Measurements from ENCODE around the gene SHROOM2. TPM values are rescaled to one million over a fixed set of nuclear protein-coding genes. Genes with fewer than 3 reads are reported as not detected.
"Not testable (repeated sequence)": the region's sequence is repeated elsewhere in the genome, so short reads cannot be mapped to it uniquely, and the experiment has no call there.

SHROOM2 gene
- total and polyA plus RNA-seq, 7 donors: 0.71 to 3.0 (median 1.8) TPM

GRCh38 chrX:9807355-9808182, 21.3 kb downstream of the SHROOM2 start:
- TF ChIP-seq CTCF (IDR thresholded peaks at IDR 0.05) (no peak), EP300 (IDR thresholded peaks at IDR 0.05) (no peak)
- Histone ChIP-seq H3K27ac (no peak overlapping the region), H3K4me3 (no peak overlapping the region), H3K27me3 (no peaks in the 10 kb centered on the region), H3K9me3 (no peaks in the 10 kb centered on the region), H3K4me1 (no peaks in the 10 kb centered on the region), H3K36me3 (no peaks in the 10 kb centered on the region)
- WGBS, 2 donors: 31 to 74% methylated on average over 14 of the region's 14 CpGs
- intact Hi-C loops (cut with DNase I): no loop called here
- no peak for DNase-seq

- H3K4me1 ChIP-seq; DNase-seq; H3K4me3 ChIP-seq; H3K9me3 ChIP-seq; H3K27me3 ChIP-seq; H3K36me3 ChIP-seq; intact Hi-C loops (cut with DNase I); H3K27ac ChIP-seq: not testable (repeated sequence)
- 82 to 89% methylated on average over 5 of the region's 5 CpGs for WGBS, 2 donors
These were observed 23.6 kb downstream of the SHROOM2 start for GRCh38 chrX:9809876-9810275.

GRCh38 chrX:9811086-9811485, 24.9 kb downstream of the SHROOM2 start:
- 95 to 98% methylated on average over 3 of the region's 3 CpGs for WGBS, 2 donors
- DNase-seq; H3K36me3 ChIP-seq; H3K9me3 ChIP-seq; H3K27ac ChIP-seq; intact Hi-C loops (cut with DNase I); H3K4me3 ChIP-seq; H3K27me3 ChIP-seq; H3K4me1 ChIP-seq: not testable (repeated sequence)

- no peaks in the 10 kb centered on the region for H3K36me3 ChIP-seq
- H3K9me3 ChIP-seq: no peaks in the 10 kb centered on the region
- WGBS, 2 donors: 65 to 86% methylated on average over 10 of the region's 10 CpGs
- no peak overlapping the region for H3K4me3 ChIP-seq
- H3K4me1 ChIP-seq: no peaks in the 10 kb centered on the region
- H3K27me3 ChIP-seq: no peaks in the 10 kb centered on the region
- no peak for DNase-seq
- no peak overlapping the region for H3K27ac ChIP-seq
- intact Hi-C loops (cut with DNase I): no loop called here
- TF ChIP-seq POLR2AphosphoS5 (IDR thresholded peaks at IDR 0.05) (no peak), POLR2A (IDR thresholded peaks at IDR 0.05) (no peak), CTCF (IDR thresholded peaks at IDR 0.05) (no peak), EP300 (IDR thresholded peaks at IDR 0.05) (no peak)
These were observed 30.0 kb downstream of the SHROOM2 start for GRCh38 chrX:9816084-9816700.

- Histone ChIP-seq H3K27me3 (no peaks in the 10 kb centered on the region), H3K36me3 (no peaks in the 10 kb centered on the region), H3K4me1 (no peaks in the 10 kb centered on the region), H3K27ac (no peak overlapping the region), H3K9me3 (no peaks in the 10 kb centered on the region), H3K4me3 (no peak overlapping the region)
- 91 to 92% methylated on average over 7 of the region's 7 CpGs for WGBS, 2 donors
- no peak for DNase-seq
- TF ChIP-seq POLR2AphosphoS5 (IDR thresholded peaks at IDR 0.05) (no peak), CTCF (IDR thresholded peaks at IDR 0.05) (no peak), POLR2A (IDR thresholded peaks at IDR 0.05) (no peak), EP300 (IDR thresholded peaks at IDR 0.05) (no peak)
- intact Hi-C loops (cut with DNase I): no loop called here
These were observed 35.3 kb downstream of the SHROOM2 start for GRCh38 chrX:9821572-9821971.
